ENCODE measurements around the gene NMRK2.

Gene NMRK2

GRCh38 chr19:3970808-3971598 lies 38.1 kb downstream of the NMRK2 start, which contains the start of gene DAPK3:
DAPK3 (minus strand) TSS chr19:3971099; CDS start chr19:3969735, 1,364 bp downstream.
- TF ChIP-seq CTCF (conservative IDR thresholded peaks at IDR 0.05) = no peak
- TF ChIP-seq ZFX (IDR thresholded peaks at IDR 0.05) = no peak
- peak within 1 kb of the TSS; percentile 82 for H3K27ac ChIP-seq

- H3K27ac ChIP-seq = no peak overlapping the region
- TF ChIP-seq ZFX (IDR thresholded peaks at IDR 0.05) (no peak), CTCF (conservative IDR thresholded peaks at IDR 0.05) (no peak)
Measured at GRCh38 chr19:3975144-3975543, 42.3 kb downstream of the NMRK2 start.

- TF ChIP-seq CTCF (conservative IDR thresholded peaks at IDR 0.05) (no peak), ZFX (IDR thresholded peaks at IDR 0.05) (no peak)
- H3K27ac ChIP-seq = no peak overlapping the region
Measured at GRCh38 chr19:3975637-3976087, 42.8 kb downstream of the NMRK2 start.

- no peak overlapping the region for H3K27ac ChIP-seq
- TF ChIP-seq CTCF (conservative IDR thresholded peaks at IDR 0.05) (no peak), ZFX (IDR thresholded peaks at IDR 0.05) (no peak)
Measured at GRCh38 chr19:3976495-3977241, 43.8 kb downstream of the NMRK2 start.

GRCh38 chr19:3977242-3978143 lies 44.6 kb downstream of the NMRK2 start:
- TF ChIP-seq CTCF (conservative IDR thresholded peaks at IDR 0.05) (no peak), ZFX (IDR thresholded peaks at IDR 0.05) (no peak)
- H3K27ac ChIP-seq = no peak overlapping the region

- no peak for TF ChIP-seq CTCF (conservative IDR thresholded peaks at IDR 0.05)
- TF ChIP-seq ZFX (IDR thresholded peaks at IDR 0.05) = no peak
- no peak overlapping the region for H3K27ac ChIP-seq
Measured at GRCh38 chr19:3978145-3978544, 45.3 kb downstream of the NMRK2 start.

Data from C4-2B (cell line).